Activated naive CD4-positive, alpha-beta T cell treated with anti-CD3 and anti-CD28 coated beads, Interleukin-2, amount 10 ng/mL, durations not matched to agents 7 days and 5 days (primary cell): Measurements from ENCODE around the gene ZDHHC16.
A peak's percentile ranks its signal among the peaks of the same experiment; 100 is the strongest.

ENCODE experiments used
- CTCF ChIA-PET: fragments of 350-600 bp; sonication (Branson Sonifier 250); formaldehyde crosslinking; loops from one replicate; lab custom pipeline; 2021; ENCODE audit warnings: antibody characterized with exemption; lab: Charles Lee
- DNase-seq: peaks from one replicate; pipeline ENCODE4 v3.0.0-alpha.2; 2020
- H3K27ac Mint-ChIP-seq: one replicate; pipeline ENCODE4 v1.8.0; 2021; ENCODE audit warnings: mild to moderate bottlenecking, moderate library complexity, mixed read lengths
- H3K27me3 Mint-ChIP-seq: one replicate; pipeline ENCODE4 v1.8.0; 2021; ENCODE audit warnings: mild to moderate bottlenecking, mixed read lengths
- H3K36me3 Mint-ChIP-seq: one replicate; pipeline ENCODE4 v1.8.0; 2021; ENCODE audit warnings: mixed read lengths
- H3K4me1 Mint-ChIP-seq: one replicate; pipeline ENCODE4 v1.8.0; 2021; ENCODE audit warnings: mixed read lengths
- H3K4me3 Mint-ChIP-seq: one replicate; pipeline ENCODE4 v1.8.0; 2021; ENCODE audit warnings: mild to moderate bottlenecking, moderate library complexity, mixed read lengths
- H3K9me3 Mint-ChIP-seq: one replicate; pipeline ENCODE4 v1.8.0; 2021; ENCODE audit warnings: mixed read lengths

The ZDHHC16 gene

GRCh38 chr10:97498076-97498840 lies 52.3 kb downstream of the ZDHHC16 start, which contains the start of gene MMS19:
TSS of gene MMS19 (minus strand) at chr10:97498422. CDS start at chr10:97498384, 38 bp downstream.
- CTCF ChIA-PET = no interaction called here
- peaks cover 6% of the 10 kb centered on the region for H3K36me3 Mint-ChIP-seq
- peaks cover 42% of the 10 kb centered on the region for H3K4me1 Mint-ChIP-seq
- peak within 1 kb of the TSS; percentile 97 for H3K4me3 Mint-ChIP-seq
- H3K27ac Mint-ChIP-seq = peak within 1 kb of the TSS; percentile 97
- DNase-seq = peak; percentile 100
- peaks cover 43% of the 10 kb centered on the region for H3K27me3 Mint-ChIP-seq
- no peaks in the 10 kb centered on the region for H3K9me3 Mint-ChIP-seq

DNA sequence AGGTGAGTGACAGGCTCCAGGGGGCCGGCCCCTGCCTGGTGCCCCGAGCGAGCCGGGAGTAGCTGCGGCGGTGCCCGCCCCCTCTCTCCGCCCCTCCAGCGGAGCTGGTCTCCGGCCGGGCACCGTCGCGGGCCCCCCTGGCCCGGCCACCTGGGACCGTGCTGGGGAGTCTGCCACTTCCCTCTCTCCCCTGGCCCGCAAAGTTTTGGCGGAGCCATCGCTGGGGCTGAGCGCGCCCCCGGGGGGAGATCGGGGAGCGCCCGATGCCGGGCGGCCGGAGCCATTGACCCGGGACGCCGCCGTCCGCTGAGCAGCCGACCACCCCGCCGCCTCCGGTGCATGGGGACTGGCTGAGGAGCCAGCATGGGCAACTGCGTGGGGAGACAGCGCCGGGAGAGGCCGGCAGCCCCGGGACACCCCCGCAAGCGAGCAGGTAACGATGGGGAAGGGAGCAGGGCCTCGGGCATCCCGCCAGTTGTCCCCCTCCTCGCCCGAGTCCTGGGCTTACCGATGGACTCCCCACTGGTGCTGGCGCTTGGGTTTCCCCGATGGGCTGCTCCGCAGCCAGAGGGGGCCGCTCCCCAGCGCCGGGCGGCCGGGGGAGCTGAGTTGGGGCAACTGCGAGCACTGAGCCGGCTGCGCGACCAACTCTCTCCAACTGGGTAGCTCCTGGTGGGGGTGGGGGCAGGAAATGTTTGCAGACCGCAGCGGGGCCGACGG lies 53.0 kb downstream of the ZDHHC16 start, which contains the start of gene UBTD1:
UBTD1 (plus strand) TSS at position 84 of the 720 bp plus-strand sequence; CDS start at position 364, 280 bp downstream.
- Mint-ChIP-seq H3K27ac (peak within 1 kb of the TSS; percentile 97), H3K4me3 (peak within 1 kb of the TSS; percentile 97), H3K4me1 (peaks cover 41% of the 10 kb centered on the region), H3K27me3 (peaks cover 45% of the 10 kb centered on the region), H3K9me3 (no peaks in the 10 kb centered on the region), H3K36me3 (peaks cover 3% of the 10 kb centered on the region)
- peak; percentile 57 for DNase-seq
- CTCF ChIA-PET = interaction anchor here (1.3 to 1.4 kb wide), 2 partner anchors 35 to 99 kb away, joined by 3 to 7 read pairs; no protein-coding TSS in a partner anchor

DNA sequence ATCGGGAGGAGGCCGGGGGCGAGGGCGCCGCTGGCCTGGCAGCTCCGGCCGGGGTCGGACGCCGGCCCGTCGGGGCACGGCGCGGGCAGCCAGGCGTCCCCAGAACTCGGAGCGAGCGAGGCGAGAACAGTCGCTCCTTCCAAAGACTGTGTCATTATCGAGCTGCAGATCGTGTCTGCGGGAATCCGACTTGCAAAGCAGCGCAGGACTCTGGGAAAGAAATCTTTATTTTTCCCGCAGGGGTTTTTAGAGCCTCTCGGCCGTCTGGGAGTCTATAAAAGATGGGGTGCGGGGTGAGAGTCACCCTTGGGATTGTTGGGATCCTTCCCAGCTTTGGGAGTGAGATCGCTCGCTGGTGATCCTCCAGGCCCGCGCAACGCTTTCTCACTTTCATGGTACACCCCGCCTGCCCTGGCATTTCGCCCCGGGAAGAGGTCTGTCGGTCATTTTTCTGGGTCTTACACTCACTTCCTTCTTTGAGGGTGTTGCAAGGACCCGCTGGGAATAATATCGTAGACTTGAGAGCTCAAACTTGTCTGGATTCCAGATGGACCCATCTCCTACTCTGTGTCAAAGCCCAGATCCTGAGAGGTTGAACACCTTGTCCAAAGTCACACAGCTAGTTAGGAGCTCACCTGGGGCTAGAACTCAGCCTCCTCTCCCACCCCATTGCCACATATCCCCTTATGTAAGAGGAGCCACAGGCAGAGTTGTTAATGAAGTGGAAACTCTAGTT lies 53.8 kb downstream of the ZDHHC16 start:
- no peak overlapping the region for H3K27ac Mint-ChIP-seq
- peaks cover 33% of the 10 kb centered on the region for H3K4me1 Mint-ChIP-seq
- CTCF ChIA-PET = interaction anchor here (0.8 to 1.4 kb wide), 3 partner anchors 35 to 99 kb away, joined by 3 to 7 read pairs (median 3); partner anchors contain the start of gene ANKRD2
- H3K9me3 Mint-ChIP-seq = no peaks in the 10 kb centered on the region
- no peak for DNase-seq
- H3K4me3 Mint-ChIP-seq = peak overlapping the region; percentile 60
- H3K27me3 Mint-ChIP-seq = peaks cover 45% of the 10 kb centered on the region
- no peaks in the 10 kb centered on the region for H3K36me3 Mint-ChIP-seq

GRCh38 chr10:97500297-97500575 lies 54.3 kb downstream of the ZDHHC16 start:
- H3K4me1 Mint-ChIP-seq = peaks cover 28% of the 10 kb centered on the region
- no peaks in the 10 kb centered on the region for H3K9me3 Mint-ChIP-seq
- H3K4me3 Mint-ChIP-seq = peak overlapping the region; percentile 5
- CTCF ChIA-PET = interaction anchor here (0.8 to 1.4 kb wide), 3 partner anchors 34 to 100 kb away, joined by 3 to 7 read pairs (median 3); partner anchors contain the start of gene ANKRD2
- H3K27me3 Mint-ChIP-seq = peaks cover 45% of the 10 kb centered on the region
- no peak overlapping the region for H3K27ac Mint-ChIP-seq
- DNase-seq = no peak
- no peaks in the 10 kb centered on the region for H3K36me3 Mint-ChIP-seq

- Mint-ChIP-seq H3K9me3 (no peaks in the 10 kb centered on the region), H3K27me3 (peaks cover 53% of the 10 kb centered on the region), H3K4me1 (peaks cover 3% of the 10 kb centered on the region), H3K27ac (no peak overlapping the region), H3K36me3 (no peaks in the 10 kb centered on the region), H3K4me3 (no peak overlapping the region)
- no peak for DNase-seq
- CTCF ChIA-PET = no interaction called here
Measured at GRCh38 chr10:97502916-97503315, 56.9 kb downstream of the ZDHHC16 start.

DNA sequence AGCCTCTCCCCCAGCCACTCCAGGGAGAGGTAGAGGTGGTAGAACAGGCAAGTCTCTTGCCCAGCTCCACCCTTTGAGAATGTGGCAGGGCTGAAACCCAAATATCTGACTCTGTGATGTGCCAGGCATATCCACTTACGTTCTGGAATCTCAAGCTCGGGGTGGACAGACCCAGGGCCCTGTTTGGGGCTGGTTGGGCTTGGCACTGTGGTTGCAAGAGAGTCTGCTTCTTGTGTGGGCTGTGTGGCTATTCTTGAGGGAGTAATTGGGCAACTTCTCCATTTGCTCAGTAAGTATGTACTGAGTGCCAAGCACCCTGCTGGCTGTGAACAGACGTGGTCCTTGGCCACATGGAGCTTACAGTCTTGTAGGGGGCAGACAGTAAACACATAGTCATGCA lies 57.4 kb downstream of the ZDHHC16 start:
- no peaks in the 10 kb centered on the region for H3K9me3 Mint-ChIP-seq
- CTCF ChIA-PET = no interaction called here
- H3K27ac Mint-ChIP-seq = no peak overlapping the region

DNA sequence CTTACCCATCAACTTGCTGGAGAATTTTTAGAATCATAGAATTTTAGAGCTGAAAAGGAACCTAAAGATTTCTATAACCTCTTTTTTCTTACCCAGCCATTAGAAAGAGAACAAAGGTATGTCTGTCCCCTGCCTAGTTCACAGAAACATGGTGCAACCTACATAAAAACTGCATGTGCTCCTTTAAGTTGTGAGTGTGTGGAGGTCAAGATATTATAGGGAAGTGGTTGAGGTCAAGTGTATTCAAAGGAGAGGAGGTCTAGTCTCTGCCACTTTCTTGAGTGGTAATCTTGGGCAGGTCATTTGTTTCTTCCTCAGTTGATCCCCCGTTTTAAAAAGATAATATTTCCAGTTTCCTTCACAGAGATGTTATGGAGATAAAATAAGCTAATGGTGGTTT lies 59.2 kb downstream of the ZDHHC16 start:
- Mint-ChIP-seq H3K27me3 (peaks cover 38% of the 10 kb centered on the region), H3K36me3 (no peaks in the 10 kb centered on the region), H3K9me3 (no peaks in the 10 kb centered on the region), H3K4me1 (no peaks in the 10 kb centered on the region), H3K27ac (no peak overlapping the region), H3K4me3 (no peak overlapping the region)
- CTCF ChIA-PET = no interaction called here
- no peak for DNase-seq

More for the DNA sequence above, 57.4 kb downstream of the ZDHHC16 start:
- no peaks in the 10 kb centered on the region for H3K36me3 Mint-ChIP-seq
- no peak for DNase-seq
- H3K4me3 Mint-ChIP-seq = no peak overlapping the region
- H3K4me1 Mint-ChIP-seq = no peaks in the 10 kb centered on the region
- peaks cover 53% of the 10 kb centered on the region for H3K27me3 Mint-ChIP-seq

DNA sequence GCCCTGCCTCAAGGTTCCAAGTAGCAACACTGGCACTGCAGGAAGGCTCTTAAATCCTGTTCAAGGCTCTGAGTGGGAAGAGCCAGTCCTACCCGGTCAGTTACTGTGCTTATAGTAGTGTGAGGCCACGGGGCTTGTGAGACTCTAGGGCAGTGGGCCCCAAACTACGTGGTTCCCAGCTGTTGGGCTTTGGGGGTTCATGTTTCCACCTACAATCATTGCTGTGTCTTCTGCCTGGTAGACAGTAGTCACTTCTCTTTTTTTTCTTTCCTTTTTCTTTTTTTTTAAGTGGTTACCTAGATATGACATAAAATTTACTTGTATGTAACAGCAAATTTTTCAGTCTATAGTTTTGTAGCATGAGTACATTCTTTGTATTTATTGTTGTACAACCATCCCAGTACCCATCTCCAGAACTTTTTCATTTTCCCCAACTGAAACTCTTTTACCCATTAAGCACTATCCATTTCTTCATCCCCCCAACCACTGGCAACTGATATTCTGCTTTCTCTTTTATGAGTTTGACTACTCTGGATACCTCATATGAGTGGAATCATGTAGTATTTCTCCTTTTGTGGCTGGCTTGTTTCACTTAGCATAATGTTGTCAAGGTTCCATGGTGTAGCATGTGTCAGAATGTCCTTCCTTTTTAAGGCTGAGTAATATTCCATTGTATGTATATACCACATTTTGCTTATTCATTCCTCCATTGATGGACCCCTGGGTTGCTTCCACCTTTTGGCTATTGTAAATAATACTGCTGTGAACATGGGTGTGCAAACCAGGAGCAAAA lies 60.4 kb downstream of the ZDHHC16 start:
- peaks cover 29% of the 10 kb centered on the region for H3K27me3 Mint-ChIP-seq
- H3K9me3 Mint-ChIP-seq = no peaks in the 10 kb centered on the region
- no peaks in the 10 kb centered on the region for H3K36me3 Mint-ChIP-seq
- CTCF ChIA-PET = no interaction called here
- H3K4me3 Mint-ChIP-seq = no peak overlapping the region
- no peak overlapping the region for H3K27ac Mint-ChIP-seq
- H3K4me1 Mint-ChIP-seq = no peaks in the 10 kb centered on the region
- no peak for DNase-seq
